Lower leg skin (tissue), 4 donors: ENCODE results near the gene TMEM190. TPM values are rescaled to one million over a fixed set of nuclear protein-coding genes. Genes with fewer than 3 reads are reported as not detected.

ENCODE experiments used
- DNase-seq, 2 donors: peaks; one replicate each; pipeline ENCODE4 v3.0.0-alpha.2; 2019; ENCODE audit warnings: low spot score in 2 of 2
- H3K4me3 ChIP-seq: fragments of 200-600 bp; sonication (generic); 2 replicates; pipeline ENCODE4 v1.5.1; 2017; ENCODE audit warnings: mild to moderate bottlenecking, low read depth; ENCODE audit not compliant: poor library complexity, severe bottlenecking
- CTCF ChIP-seq, 3 donors: fragments of 450-650 bp; IDR thresholded peaks; one replicate each; pipeline ENCODE4 v1.5.1; 2016; ENCODE audit warnings: antibody characterized with exemption in 3 of 3, mild to moderate bottlenecking in 3 of 3, moderate library complexity in 2 of 3
- POLR2A ChIP-seq, 2 donors: fragments of 450-650 bp; IDR thresholded peaks; one replicate each; pipeline ENCODE4 v1.6.1; 2016 to 2017; ENCODE audit warnings: antibody characterized with exemption in 2 of 2, mild to moderate bottlenecking in 1 of 2, moderate library complexity in 1 of 2
- WGBS, 2 donors: methylation state at CpG; one replicate each; pipeline ENCODE4 v1.1.5; 2018; 5-methylcytosine and 5-hydroxymethylcytosine counted together
- intact Hi-C: fragments of 100-400 bp; cut with DNase I; formaldehyde crosslinking; loops from one replicate; pipeline ENCODE4 v1.15.0; 2023; ENCODE audit warnings: low total_unique reads
- total RNA-seq, 4 donors: library from RNA; depleted of rRNA; stranded (reverse); fragments of >200 nt; gene quantifications; one replicate each; pipeline ENCODE4 v1.1.0, GENCODE V29; 2016

TMEM190 gene
- total RNA-seq, 4 donors from 2014 or later, result not detected

GRCh38 chr19:55352040-55352439 lies 24.6 kb upstream of the TMEM190 start:
- WGBS, 2 donors, result 49 to 87% methylated on average over 6 of the region's 6 CpGs
- DNase-seq, result no peak
- TF ChIP-seq CTCF (IDR thresholded peaks at IDR 0.05), result no peak
- no peak for TF ChIP-seq POLR2A (IDR thresholded peaks at IDR 0.05)
- intact Hi-C loops, result no loop called here
- no peak overlapping the region for H3K4me3 ChIP-seq

- intact Hi-C loops, result no loop called here
- TF ChIP-seq CTCF (IDR thresholded peaks at IDR 0.05), result no peak
- no peak for TF ChIP-seq POLR2A (IDR thresholded peaks at IDR 0.05)
- H3K4me3 ChIP-seq, result no peak overlapping the region
- DNase-seq, result no peak
- 71 to 75% methylated on average over 23 to 25 of the region's 25 CpGs for WGBS, 2 donors
Observed at GRCh38 chr19:55352549-55353145, 24.0 kb upstream of the TMEM190 start.

- 5 to 15% methylated on average over 23 to 24 of the region's 24 CpGs for WGBS, 2 donors
- intact Hi-C loops, result no loop called here
- TF ChIP-seq CTCF (IDR thresholded peaks at IDR 0.05), result no peak
- no peak for TF ChIP-seq POLR2A (IDR thresholded peaks at IDR 0.05)
- DNase-seq, result no peak
- no peak overlapping the region for H3K4me3 ChIP-seq
Observed at GRCh38 chr19:55353356-55353802, 23.2 kb upstream of the TMEM190 start.

- no peak overlapping the region for H3K4me3 ChIP-seq
- 1 to 3% methylated on average over 26 to 39 of the region's 72 CpGs for WGBS, 2 donors
- TF ChIP-seq CTCF (IDR thresholded peaks at IDR 0.05), result no peak
- no peak for TF ChIP-seq POLR2A (IDR thresholded peaks at IDR 0.05)
- DNase-seq, result no peak
- intact Hi-C loops, result no loop called here
Observed at GRCh38 chr19:55353803-55354697, 22.6 kb upstream of the TMEM190 start.

GRCh38 chr19:55354698-55355212 lies 21.9 kb upstream of the TMEM190 start, which contains the start of gene COX6B2:
Gene COX6B2, minus strand, starts transcription at chr19:55354719. Its CDS starts 198 bp downstream, at chr19:55354521.
- WGBS, 2 donors, result 1 to 2% methylated on average over 11 to 17 of the region's 43 CpGs
- intact Hi-C loops, result no loop called here
- DNase-seq, result no peak
- no peak within 1 kb of the TSS for H3K4me3 ChIP-seq
- TF ChIP-seq POLR2A (IDR thresholded peaks at IDR 0.05) (no peak), CTCF (IDR thresholded peaks at IDR 0.05) (no peak)
